Activated CD4-positive, alpha-beta T cell treated with anti-CD3 and anti-CD28 coated beads, Interleukin-2, amount 10 ng/mL, durations not matched to agents 24 days and 14 days (primary cell): ENCODE data around the gene CNTN5. TPM values are rescaled to one million over a fixed set of nuclear protein-coding genes. Genes with fewer than 3 reads are reported as not detected.

ENCODE experiments used
- DNase-seq: peaks from one replicate; pipeline ENCODE4 v3.0.0; 2022
- H3K27ac Mint-ChIP-seq: one replicate; pipeline ENCODE4 v1.8.0; 2022; ENCODE audit warnings: mild to moderate bottlenecking, mixed read lengths
- H3K27me3 Mint-ChIP-seq: one replicate; pipeline ENCODE4 v1.8.0; 2022; ENCODE audit warnings: mixed read lengths
- H3K36me3 Mint-ChIP-seq: one replicate; pipeline ENCODE4 v1.8.0; 2022; ENCODE audit warnings: low read depth, mild to moderate bottlenecking, mixed read lengths
- H3K4me1 Mint-ChIP-seq: one replicate; pipeline ENCODE4 v1.8.0; 2021; ENCODE audit warnings: mixed read lengths
- H3K4me3 Mint-ChIP-seq: one replicate; pipeline ENCODE4 v1.8.0; 2022; ENCODE audit warnings: mild to moderate bottlenecking, moderate library complexity, mixed read lengths
- H3K9me3 Mint-ChIP-seq: one replicate; pipeline ENCODE4 v1.8.0; 2021; ENCODE audit warnings: mixed read lengths
- intact Hi-C: fragments of 100-400 bp; cut with micrococcal nuclease; formaldehyde crosslinking; loops from one replicate; pipeline ENCODE4 v1.15.1; 2023
- total RNA-seq: library from RNA; stranded (reverse); gene quantifications from 2 replicates; pipeline ENCODE4 v1.2.3, GENCODE V29; 2022

CNTN5 gene
- total RNA-seq, result not detected in 2 replicates

DNA sequence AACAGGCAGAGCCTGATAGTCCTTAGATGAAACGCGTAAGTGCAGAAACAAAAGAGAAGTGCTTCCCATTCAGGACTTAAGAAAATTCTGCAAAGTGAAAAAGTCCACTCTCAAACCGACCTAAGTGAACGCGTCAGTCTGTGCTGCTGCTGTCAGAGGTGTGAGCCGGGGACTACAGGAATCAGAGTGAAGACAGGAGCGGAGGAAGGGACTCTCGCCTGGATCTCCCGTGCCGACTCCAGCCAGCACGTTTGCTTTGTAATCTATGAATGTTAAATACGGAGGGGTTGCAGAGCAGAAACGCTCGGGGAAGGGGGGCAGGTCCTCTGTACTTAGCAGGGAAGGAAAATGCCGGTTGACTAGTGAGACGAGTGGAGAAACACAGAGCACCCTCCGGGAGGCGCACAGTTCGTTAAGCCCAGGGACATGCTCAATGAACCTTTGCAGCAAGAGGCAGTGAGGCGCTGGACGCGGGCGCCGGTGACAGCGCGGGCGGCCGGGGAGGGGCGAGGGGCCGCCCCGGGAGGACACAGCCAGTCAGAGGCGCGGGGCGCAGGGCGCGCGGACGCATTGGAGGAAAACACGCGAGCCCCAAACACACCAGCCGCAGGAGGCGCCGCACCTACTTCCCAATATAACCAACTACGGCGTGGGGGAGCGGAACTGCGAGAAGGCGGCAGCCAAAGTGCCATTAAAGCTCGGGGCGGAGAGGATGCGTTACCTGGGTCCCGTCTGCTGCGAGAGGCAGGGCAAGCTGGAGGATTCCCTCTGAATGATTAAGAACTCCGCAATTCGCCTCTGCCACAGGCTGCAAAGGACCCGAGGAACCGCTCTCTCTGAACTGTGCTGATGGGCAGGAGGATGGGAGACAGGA is at the start of gene CNTN5:
TSS of gene CNTN5 (plus strand) at position 598 of the 874 bp plus-strand sequence.
- Mint-ChIP-seq H3K4me1 (peaks cover 3% of the 10 kb centered on the region), H3K27ac (no peak within 1 kb of the TSS), H3K36me3 (no peaks in the 10 kb centered on the region), H3K4me3 (peak within 1 kb of the TSS; percentile 65), H3K27me3 (peaks cover 31% of the 10 kb centered on the region), H3K9me3 (no peaks in the 10 kb centered on the region)
- intact Hi-C loops, result no loop called here
- DNase-seq, result peak; percentile 64

DNA sequence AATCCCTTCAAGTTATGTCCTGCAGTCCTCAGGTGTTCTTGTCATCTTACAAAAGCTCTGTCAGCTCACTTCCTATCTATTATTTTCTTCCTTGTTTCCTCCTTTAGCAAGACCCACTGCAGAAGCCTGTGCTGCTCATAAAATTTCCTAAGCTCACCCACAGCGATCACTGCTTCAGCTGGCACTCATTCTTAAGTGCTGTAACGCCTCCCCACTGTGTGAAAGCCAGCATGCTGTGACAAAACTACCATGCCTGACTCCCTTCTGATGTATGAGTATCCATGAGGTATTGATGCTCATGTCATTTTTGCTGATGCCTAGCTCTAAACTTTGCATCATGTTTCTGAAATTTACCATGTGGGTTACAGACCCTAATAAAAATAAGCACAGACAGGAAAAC is 41.5 kb upstream of the CNTN5 start:
- intact Hi-C loops, result no loop called here
- Mint-ChIP-seq H3K4me1 (no peaks in the 10 kb centered on the region), H3K36me3 (no peaks in the 10 kb centered on the region), H3K9me3 (peaks cover 5% of the 10 kb centered on the region), H3K27me3 (no peaks in the 10 kb centered on the region), H3K27ac (no peak overlapping the region), H3K4me3 (no peak overlapping the region)
- DNase-seq, result no peak

DNA sequence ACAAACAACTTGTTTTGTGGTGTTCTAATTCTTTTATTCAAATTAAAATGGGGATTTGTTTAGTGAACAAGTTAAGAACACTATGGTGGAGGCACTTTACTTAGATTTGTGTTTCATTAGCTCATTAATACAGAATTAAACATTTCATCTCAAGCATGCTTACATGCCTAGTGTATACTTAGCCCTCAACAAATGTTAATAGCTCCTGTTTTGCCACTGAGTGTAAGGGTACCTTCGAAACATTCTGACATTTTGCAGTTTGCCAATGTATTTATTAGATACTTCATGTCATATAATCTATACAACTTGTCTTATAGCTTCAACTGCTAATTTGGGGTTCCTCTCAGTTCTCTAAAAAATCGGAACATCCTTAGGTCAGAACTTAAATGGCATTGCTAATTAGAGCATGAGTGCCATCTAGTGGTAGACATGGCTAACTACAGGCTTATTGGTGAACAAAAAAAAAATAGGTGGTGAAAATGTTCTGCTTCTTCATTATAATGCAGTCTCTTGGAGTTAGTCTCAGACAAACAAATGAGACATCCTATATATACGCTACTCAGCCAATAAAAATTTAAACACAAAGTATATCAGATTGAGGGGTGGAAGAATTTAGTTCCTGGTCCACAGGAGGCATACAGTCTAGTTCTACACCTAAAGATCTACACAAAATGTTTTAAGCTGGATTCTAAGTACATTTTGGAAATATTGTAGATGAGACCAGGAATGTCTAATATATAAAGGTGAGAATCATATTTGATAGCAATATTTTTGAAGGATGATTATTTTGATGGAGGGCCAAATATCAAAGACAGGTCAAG is 4.9 kb upstream of the CNTN5 start:
- peaks cover 17% of the 10 kb centered on the region for H3K27me3 Mint-ChIP-seq
- no peaks in the 10 kb centered on the region for H3K36me3 Mint-ChIP-seq
- no peak overlapping the region for H3K27ac Mint-ChIP-seq
- DNase-seq, result peak; percentile 64
- no peak overlapping the region for H3K4me3 Mint-ChIP-seq
- H3K4me1 Mint-ChIP-seq, result peaks cover 3% of the 10 kb centered on the region
- H3K9me3 Mint-ChIP-seq, result no peaks in the 10 kb centered on the region
- intact Hi-C loops, result no loop called here

DNA sequence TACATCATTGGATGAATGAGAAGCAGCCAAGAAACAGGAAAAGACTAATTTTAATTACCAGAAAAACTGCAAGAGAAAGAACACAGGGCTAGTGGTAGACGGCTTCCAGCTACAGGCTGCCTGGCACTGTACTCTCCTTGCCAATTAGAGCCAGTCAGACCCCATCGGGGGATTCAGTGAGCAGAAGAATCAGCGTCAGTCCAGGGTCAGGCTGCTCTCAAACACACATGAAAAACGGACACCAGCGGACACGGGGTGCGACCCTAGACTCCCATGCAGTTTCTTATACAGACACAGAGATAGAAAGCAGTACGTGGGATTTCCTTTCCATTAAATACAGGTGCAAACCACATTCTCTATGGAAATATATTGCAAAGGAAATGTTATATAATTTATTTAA is 1.1 kb upstream of the CNTN5 start:
- Mint-ChIP-seq H3K36me3 (no peaks in the 10 kb centered on the region), H3K27me3 (peaks cover 31% of the 10 kb centered on the region), H3K9me3 (no peaks in the 10 kb centered on the region), H3K4me3 (no peak overlapping the region), H3K27ac (no peak overlapping the region), H3K4me1 (peaks cover 3% of the 10 kb centered on the region)
- intact Hi-C loops, result no loop called here
- no peak for DNase-seq

DNA sequence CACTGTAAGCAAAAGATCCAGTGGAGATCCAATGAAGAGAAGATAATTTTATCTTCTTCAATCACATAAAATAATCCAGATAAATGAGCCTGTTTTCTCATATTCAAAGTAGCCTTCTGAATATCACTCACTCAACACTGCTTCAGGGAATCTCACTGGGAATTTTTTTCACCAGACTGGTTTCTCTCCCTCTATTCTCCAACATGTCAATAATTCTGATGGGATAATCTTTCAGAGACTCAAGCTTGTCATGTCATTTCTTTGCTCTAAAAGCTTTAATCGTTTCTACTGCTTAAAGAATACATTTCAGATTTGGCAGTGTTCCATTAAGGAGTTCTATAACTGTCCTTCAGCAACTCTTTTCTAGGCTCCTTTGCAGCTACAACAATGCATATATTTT is 16.3 kb downstream of the CNTN5 start:
- H3K27me3 Mint-ChIP-seq, result no peaks in the 10 kb centered on the region
- H3K4me3 Mint-ChIP-seq, result no peak overlapping the region
- intact Hi-C loops, result no loop called here
- no peak overlapping the region for H3K27ac Mint-ChIP-seq
- DNase-seq, result no peak
- no peaks in the 10 kb centered on the region for H3K36me3 Mint-ChIP-seq
- H3K9me3 Mint-ChIP-seq, result no peaks in the 10 kb centered on the region
- no peaks in the 10 kb centered on the region for H3K4me1 Mint-ChIP-seq

DNA sequence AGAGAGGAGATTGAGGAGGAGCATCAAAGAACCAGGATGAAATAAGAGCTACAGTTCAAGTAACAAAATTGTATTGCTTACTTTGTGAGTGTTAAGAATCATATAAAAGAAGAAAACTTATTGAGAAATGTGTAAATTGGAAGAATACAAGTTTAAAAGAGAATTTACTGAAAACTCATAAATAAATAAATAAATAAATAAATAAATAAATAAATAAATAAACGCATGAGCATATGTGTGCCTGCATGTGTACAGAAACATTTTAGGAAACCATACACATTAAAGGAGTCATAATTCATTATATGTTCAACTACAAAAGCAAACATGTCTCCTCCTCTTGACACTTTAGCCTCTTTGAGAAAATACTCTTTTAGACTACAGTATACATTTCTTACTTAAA is 42.6 kb downstream of the CNTN5 start:
- DNase-seq, result no peak
- Mint-ChIP-seq H3K9me3 (no peaks in the 10 kb centered on the region), H3K36me3 (no peaks in the 10 kb centered on the region), H3K4me1 (no peaks in the 10 kb centered on the region), H3K4me3 (no peak overlapping the region), H3K27ac (no peak overlapping the region), H3K27me3 (no peaks in the 10 kb centered on the region)
- intact Hi-C loops, result no loop called here

DNA sequence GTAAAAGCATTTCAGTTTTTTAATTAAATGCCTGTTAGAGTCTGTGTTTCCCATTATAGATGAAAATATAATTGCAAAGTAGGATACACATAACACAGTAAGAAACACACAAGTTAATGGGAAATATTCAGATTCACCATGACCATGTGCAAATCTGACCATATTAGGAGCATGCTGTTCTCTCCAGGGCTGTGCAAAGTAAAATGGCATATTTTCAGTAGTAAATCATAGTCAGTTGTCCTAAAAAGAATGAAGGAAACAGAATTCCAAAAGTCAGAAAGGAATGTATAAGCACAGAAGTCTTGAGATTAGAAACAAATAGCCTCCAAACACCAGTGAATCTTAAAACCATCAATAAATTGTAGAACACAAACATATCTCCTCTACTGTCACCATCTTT is 44.4 kb downstream of the CNTN5 start:
- intact Hi-C loops, result no loop called here
- Mint-ChIP-seq H3K4me1 (peaks cover 3% of the 10 kb centered on the region), H3K27me3 (no peaks in the 10 kb centered on the region), H3K27ac (no peak overlapping the region), H3K9me3 (no peaks in the 10 kb centered on the region), H3K36me3 (no peaks in the 10 kb centered on the region), H3K4me3 (no peak overlapping the region)
- DNase-seq, result no peak

DNA sequence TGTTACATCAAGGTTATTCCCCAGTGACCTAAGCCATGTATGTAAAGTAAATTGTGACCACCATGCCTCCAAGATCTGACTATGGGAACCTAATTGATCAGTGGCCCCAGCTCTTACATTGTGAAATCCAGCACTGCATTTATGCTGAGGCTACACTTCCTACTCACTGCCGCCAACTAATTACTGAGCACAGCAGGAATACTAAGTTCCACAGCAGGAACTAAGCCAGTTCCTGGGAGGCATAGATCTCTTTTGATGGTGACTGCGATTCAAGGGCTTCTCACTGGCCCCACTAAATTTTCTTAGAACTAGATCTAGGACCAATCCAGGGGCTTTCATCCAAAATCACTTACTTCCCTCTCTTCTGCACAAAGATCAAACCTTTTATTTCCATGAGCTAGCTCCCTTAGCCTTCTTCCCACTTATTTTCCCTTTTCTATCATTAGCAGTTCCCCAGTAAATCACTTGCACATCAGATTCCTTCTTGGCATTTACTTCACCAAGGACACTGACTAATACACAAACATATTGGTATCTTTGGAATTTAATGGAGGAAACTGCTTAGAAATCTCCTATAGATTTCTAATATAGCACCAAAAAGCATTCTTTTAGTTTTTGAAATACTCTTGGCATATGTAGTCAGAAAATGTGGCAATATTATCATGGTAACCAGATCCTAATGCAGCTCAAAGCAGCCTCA is 46.0 kb downstream of the CNTN5 start:
- Mint-ChIP-seq H3K4me1 (peaks cover 5% of the 10 kb centered on the region), H3K4me3 (no peak overlapping the region), H3K27me3 (no peaks in the 10 kb centered on the region), H3K36me3 (no peaks in the 10 kb centered on the region), H3K9me3 (no peaks in the 10 kb centered on the region), H3K27ac (no peak overlapping the region)
- intact Hi-C loops, result no loop called here
- DNase-seq, result no peak

DNA sequence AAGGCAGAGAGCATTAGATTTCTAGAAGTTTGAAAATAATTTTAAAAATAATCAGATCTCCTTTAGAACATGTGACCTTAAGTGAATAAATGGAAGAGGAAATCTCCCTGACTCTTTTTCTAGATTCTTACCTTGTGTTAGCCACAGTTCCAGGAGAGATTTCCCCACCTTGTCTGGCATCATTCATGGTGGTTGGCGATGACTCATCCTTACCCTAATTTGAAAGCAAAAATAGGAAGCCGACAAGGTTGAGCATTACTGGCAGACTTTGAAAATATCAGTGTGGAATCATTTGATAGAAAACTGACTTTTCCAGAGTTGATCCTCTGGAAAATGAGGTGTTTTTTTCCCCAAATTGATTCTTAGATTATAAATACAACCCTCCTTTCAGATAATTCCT is 48.1 kb downstream of the CNTN5 start:
- no peak for DNase-seq
- H3K27me3 Mint-ChIP-seq, result no peaks in the 10 kb centered on the region
- no peak overlapping the region for H3K4me3 Mint-ChIP-seq
- intact Hi-C loops, result no loop called here
- no peaks in the 10 kb centered on the region for H3K9me3 Mint-ChIP-seq
- H3K27ac Mint-ChIP-seq, result no peak overlapping the region
- no peaks in the 10 kb centered on the region for H3K36me3 Mint-ChIP-seq
- peaks cover 5% of the 10 kb centered on the region for H3K4me1 Mint-ChIP-seq

DNA sequence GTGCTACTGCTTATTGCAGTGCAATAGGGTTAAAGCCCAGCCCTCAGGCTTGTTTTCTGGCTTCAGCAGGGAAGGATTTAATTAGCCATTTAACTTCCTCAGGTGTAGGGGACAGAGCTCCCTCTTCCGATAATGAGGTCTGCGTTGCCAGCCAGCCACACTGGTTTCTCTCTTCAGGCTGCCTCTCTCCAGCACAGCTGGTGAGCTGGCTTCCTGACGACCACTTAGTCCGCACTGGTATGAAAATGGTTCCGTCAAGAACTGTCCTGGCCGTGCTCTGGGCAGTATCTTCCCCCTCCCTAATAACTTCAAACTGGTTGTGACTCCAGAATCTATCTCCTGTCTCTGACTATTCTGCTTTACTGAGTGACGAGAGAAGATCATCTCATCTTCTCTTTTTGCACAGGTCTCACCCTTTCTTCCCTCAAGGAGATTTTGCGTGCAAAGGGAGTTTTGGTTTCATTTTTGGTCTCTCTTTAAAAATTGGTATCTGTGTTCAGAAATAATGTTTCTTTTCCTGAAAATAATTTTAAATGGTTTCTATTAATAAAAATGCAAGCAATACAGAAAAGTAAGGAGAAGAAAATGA is 49.2 kb downstream of the CNTN5 start:
- Mint-ChIP-seq H3K27ac (no peak overlapping the region), H3K9me3 (no peaks in the 10 kb centered on the region), H3K4me3 (peak overlapping the region; percentile 76), H3K4me1 (peaks cover 5% of the 10 kb centered on the region), H3K27me3 (no peaks in the 10 kb centered on the region), H3K36me3 (no peaks in the 10 kb centered on the region)
- peak; percentile 55 for DNase-seq
- intact Hi-C loops, result no loop called here

DNA sequence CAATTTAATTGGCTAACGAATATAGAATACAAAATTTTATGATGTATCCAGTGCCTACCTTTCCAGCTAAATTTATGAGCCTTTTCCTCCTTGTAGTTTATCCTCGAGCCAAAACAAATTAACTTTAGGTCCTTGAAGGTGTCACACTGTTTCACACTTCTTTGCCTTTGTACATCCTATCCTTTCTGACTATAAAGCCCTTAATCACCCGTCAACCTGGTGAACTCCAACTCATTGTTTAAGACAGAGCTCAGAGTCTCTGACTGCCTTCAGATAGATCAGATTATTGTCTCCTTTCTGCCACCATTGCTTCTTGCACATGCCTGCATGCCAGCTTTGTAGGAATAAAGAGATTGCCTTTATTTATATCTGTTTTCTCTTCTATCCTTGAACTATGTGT is 58.8 kb downstream of the CNTN5 start:
- Mint-ChIP-seq H3K4me3 (no peak overlapping the region), H3K4me1 (no peaks in the 10 kb centered on the region), H3K27me3 (no peaks in the 10 kb centered on the region), H3K36me3 (no peaks in the 10 kb centered on the region), H3K27ac (no peak overlapping the region), H3K9me3 (no peaks in the 10 kb centered on the region)
- no peak for DNase-seq
- intact Hi-C loops, result no loop called here

DNA sequence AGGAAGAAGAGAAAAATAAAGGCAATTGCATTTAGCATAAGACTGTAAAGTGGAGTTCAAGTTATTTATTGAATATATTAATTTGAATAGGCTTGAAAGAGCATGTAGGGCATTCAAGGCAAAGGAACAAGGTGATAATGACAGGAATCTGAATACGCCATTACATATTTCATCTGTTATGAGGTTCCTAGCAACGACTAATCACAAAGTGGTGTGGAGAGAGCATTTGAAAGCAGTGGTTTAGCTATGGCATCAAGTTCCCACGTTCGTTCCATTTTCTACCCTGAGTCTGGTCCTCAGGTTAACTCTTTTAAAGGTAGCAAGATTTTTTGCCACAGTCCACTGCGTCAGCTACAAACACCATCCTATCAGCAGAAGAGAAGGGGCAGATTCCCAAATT is 59.4 kb downstream of the CNTN5 start:
- no peaks in the 10 kb centered on the region for H3K9me3 Mint-ChIP-seq
- no peaks in the 10 kb centered on the region for H3K27me3 Mint-ChIP-seq
- intact Hi-C loops, result no loop called here
- no peak for DNase-seq
- no peak overlapping the region for H3K27ac Mint-ChIP-seq
- H3K4me1 Mint-ChIP-seq, result no peaks in the 10 kb centered on the region
- no peak overlapping the region for H3K4me3 Mint-ChIP-seq
- no peaks in the 10 kb centered on the region for H3K36me3 Mint-ChIP-seq

DNA sequence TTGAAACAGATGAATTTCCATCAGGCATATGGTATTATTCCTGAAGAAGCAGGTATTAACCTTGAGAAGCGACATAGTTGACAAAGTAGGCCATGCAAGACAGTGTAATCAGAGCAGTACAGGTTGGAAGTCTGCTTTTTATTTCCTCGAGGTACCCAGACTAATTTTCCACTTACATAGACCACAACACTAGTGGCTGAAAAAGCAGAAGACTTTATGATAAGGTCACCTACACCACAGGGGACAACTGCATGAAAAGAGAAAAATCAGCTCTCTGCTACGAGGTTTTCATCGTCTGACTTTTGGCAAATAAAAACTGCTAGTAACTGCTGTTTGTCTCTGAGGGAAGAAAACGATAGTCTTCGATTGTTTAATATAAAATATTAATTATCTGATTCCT is 77.5 kb downstream of the CNTN5 start:
- no peaks in the 10 kb centered on the region for H3K4me1 Mint-ChIP-seq
- H3K9me3 Mint-ChIP-seq, result peaks cover 2% of the 10 kb centered on the region
- no peaks in the 10 kb centered on the region for H3K27me3 Mint-ChIP-seq
- intact Hi-C loops, result no loop called here
- H3K36me3 Mint-ChIP-seq, result no peaks in the 10 kb centered on the region
- H3K4me3 Mint-ChIP-seq, result no peak overlapping the region
- no peak overlapping the region for H3K27ac Mint-ChIP-seq
- no peak for DNase-seq

DNA sequence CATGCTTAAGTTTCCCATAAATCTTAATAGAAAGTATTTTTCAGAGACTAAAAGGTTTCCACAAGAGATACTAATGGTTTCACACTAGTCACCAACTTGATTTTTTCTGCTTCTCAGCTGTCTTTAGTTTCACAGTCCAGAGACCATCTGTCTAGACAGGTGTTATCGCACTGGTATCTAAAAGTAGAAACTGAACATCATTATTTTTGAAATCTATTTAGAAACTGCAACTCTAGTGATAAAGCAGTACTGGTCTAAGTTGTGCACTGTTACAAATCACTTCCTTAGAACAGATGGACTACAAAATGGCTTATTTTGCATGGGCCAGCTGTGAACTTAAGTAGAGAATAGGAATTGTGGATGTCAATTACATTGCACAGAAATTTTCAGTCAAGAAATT is 78.0 kb downstream of the CNTN5 start:
- no peak overlapping the region for H3K27ac Mint-ChIP-seq
- peaks cover 2% of the 10 kb centered on the region for H3K9me3 Mint-ChIP-seq
- H3K4me1 Mint-ChIP-seq, result no peaks in the 10 kb centered on the region
- H3K4me3 Mint-ChIP-seq, result no peak overlapping the region
- intact Hi-C loops, result no loop called here
- H3K27me3 Mint-ChIP-seq, result no peaks in the 10 kb centered on the region
- DNase-seq, result no peak
- H3K36me3 Mint-ChIP-seq, result no peaks in the 10 kb centered on the region
